ENCODE data around the gene RAB9B. TPM values are rescaled to one million over a fixed set of nuclear protein-coding genes. Genes with fewer than 3 reads are reported as not detected.
"Not testable (repeated sequence)": the region's sequence is repeated elsewhere in the genome, so short reads cannot be mapped to it uniquely, and the experiment has no call there.

The RAB9B gene, protein sequence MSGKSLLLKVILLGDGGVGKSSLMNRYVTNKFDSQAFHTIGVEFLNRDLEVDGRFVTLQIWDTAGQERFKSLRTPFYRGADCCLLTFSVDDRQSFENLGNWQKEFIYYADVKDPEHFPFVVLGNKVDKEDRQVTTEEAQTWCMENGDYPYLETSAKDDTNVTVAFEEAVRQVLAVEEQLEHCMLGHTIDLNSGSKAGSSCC
- total RNA-seq: 1.9 TPM

DNA sequence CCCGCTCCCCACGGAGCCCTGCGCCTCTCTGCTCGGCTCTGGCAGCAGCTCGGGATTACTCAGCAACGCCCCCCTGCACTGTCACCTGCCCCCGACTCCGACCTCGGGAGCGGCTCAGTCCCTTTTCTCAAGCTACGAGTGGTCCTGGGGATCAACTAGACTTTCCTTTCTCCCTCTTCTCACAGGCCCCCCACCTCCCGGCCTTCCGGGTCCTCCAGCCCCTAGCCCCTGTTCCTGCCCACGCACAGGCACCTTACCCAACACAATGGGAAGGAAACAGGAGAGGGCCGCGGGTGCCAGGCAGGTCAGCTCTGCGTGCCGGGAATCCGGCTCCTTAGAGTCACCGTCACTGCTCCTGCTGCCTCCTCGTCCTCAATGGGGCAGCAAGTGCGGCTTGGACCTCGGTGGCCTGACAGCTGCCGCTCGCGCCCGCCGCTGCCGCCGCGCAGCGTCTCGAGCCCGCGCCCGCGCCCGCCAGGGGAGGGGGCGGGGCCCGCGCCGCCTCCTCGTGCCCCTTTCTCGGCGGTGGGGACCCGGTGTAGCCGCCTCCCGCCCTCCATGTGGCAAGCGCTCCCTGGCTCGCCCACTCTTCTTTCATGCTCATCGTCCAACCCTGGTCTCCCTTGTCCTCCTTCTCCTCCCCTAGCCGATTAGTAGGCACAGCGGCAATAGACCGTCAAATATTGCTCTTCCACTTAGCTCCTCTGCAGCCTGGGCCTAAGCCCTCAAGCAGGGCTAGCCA, at the start of gene RAB9B:
Gene RAB9B, minus strand, starts transcription at position 455 of the 742 bp plus-strand sequence. CDS start 6,473 bp downstream, outside the sequence.
- DNase-seq (ENCODE audit: low read depth in 2 of 3, low spot score in 2 of 3): peak in 2 of 3 donors; percentile 68 to 76

DNA sequence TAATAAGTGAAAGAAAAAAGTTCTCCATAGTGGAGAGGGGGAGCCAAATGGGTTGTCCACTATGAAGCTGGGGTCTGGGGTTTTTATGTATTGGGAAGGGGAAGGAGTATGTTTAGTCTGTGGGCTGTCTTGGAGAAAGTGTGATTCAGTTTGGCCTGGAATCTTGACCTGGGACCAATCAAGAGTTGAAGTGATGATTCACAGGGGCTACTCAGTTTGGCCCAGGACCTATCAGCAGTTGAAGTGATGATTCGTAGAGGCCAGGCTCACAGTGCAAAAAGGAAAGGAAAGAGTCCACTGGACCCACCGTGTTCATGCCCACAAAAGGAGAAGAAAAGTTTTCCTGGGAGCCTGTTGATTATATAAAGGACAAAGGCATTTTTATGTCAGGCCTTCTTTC, 47.3 kb upstream of the RAB9B start:
- no peak for DNase-seq (ENCODE audit: low read depth in 2 of 3, low spot score in 2 of 3)

DNA sequence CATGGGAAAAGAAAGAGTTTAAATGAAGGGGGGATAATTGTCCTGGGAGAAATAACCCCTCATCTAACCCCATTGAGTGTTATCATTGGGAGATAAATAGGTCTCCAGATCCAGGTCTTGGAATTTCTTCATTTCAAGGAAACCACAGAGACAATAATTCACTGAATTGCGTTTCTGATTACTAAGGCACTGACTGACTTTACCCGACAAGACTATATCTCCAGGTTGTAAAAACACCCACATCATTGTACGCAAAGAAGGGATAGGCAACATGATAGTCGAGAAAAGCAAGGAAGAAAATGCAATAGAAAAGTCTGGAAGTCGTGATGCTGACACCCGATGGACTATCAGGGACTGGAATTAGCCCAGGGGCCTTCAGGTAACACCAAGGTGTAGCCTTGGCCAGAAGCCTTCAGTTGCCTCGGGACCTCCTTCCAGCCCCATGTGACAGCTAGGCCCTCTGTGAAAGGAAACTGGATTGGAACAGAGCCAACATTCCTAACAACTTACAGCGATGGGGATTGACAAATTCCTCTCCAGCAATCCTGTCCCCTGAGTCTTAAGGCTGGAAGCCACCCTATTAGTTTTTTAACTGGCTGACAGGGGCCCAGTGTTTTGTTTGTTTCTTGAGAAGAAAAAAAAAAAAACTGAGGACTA, 46.5 kb upstream of the RAB9B start:
- DNase-seq (ENCODE audit: low read depth in 2 of 3, low spot score in 2 of 3): no peak

DNA sequence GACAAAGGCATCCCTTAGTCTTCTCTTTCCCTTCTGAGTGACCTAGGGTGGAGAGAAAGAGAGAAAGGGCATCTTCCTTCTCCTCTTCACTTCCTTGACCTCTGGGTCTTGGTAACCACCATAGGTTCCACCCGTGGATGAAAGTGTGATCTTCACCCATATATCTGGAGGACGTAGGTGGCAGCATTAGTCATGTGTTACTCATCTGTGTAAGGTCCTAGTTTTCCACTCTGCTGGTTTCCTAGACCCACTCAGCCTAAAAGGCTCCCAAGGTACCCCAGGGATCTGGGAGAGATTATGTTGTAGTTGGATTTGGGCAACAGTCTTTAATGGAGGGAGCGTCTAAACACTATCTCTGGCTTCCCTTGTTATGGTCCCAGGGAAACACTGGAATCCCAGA, 45.5 kb upstream of the RAB9B start:
- DNase-seq (ENCODE audit: low read depth in 2 of 3, low spot score in 2 of 3): no peak

DNA sequence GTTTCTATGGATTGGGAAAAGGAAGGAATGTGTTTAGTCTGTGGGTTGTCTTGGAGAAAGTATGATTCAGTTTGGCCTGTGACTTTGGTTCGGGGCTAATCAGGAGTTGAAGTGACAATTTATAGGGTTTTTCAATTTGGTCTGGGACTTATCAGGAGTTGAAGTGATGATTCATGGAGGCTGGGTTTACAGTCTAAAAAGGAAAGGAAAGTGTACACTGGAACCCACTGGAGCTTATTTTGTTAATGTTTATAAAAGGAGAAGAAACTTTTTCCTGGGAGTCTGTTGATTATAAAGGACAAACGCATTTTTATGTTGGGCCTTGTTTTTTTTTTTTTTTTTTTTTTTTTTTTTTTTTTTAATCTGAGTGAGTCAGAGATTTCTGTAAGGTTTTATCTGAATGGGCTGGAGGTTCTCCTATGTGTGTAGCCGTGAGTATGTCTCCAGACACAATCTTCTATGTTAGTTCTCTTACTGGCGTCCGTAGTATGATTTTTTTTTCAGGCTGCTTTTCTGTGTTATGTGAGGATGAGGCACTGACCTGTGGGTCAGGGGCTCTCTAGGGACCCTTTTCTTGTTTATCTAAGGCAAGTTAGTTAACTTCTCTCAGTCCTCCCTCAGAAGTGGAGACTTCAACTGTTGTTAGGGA, 33.0 kb upstream of the RAB9B start:
- DNase-seq (ENCODE audit: low read depth in 2 of 3, low spot score in 2 of 3): no peak

DNA sequence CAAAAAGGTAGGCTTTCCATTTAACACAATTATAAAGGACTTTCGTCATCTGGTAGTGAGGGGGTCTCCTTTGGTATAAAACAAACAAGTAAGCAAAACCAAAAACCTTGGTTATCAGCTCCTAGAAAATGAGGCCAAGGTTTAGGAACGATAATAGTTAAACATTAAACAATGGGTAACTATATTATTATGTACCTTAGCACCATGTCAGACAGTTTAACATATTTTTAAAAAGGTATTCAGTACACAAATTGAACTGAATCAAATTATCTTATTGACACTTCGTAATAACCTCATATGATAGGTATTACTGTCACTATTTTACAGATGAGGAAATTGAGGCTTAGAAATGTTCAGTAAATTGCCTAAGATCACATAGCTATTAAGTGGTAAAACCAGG, 32.1 kb upstream of the RAB9B start:
- no peak for DNase-seq (ENCODE audit: low read depth in 2 of 3, low spot score in 2 of 3)

DNA sequence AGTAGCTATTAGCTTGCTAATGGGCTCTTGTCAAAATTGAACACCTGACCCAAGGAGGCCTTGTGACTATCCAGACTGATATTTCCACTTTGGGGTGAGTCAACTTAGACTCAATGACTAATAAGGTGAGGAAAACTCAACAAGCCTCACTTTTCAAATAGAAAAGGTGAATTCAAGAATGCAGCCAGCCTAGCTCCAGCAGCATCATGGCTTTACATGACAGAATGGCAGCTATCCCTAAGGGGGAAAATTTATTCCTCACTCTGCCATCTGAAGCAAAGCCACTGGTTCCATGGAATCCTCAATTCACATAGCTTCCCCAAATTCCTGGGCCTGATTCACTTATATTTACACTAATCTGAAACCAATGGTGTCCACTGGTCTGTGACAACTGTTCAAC, 29.1 kb upstream of the RAB9B start:
- no peak for DNase-seq (ENCODE audit: low read depth in 2 of 3, low spot score in 2 of 3)

DNA sequence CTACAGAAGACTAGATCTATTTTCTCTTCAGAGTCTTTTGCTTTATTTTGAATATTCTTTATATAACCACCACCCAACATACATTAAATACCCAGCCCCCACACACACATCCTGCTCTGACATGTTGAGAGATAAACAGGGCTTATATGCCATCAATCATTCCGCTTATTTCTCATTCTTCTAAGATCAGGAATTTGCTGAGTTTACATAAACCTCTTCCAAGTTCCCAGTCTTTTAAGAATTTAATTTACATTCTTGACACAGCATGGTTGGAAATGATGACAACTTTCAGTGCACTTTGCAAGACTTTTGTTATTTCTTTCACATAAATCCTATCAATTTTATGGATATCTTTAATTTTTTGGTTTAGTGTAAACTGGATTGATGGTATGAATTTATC, 17.5 kb upstream of the RAB9B start:
- DNase-seq (ENCODE audit: low read depth in 2 of 3, low spot score in 2 of 3): no peak

DNA sequence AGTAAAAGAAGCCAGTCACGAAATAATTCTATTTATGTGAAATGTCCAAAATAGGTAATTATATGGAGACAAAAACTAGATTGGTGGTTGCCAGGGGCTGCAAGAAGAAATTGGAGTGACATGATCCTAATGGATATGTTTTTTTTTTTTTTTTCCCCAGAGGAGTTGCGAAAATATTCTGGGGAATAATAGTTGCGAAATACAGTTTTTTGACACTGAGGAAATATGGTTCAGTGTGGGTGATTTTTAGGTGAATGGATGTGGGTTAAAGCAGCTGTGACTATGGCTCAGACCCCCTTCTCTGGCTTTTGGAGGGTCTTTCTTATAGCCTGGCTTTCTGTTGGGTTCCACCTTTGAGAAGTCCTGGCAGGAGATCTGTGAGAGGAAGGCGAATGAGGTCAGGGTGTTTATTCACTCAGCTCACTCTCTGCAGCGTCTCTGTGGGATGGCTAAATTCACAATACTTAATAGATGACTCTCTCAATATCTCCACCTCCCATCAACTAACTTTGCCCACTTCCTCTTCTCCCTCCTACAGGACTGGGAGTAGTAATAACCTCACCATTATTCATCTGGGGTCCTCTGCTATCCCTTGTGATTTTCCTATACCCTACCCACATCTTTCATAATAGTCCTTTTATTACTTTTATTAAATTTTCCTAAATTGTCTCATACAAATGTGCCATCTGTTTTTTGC, 15.3 kb upstream of the RAB9B start:
- DNase-seq (ENCODE audit: low read depth in 2 of 3, low spot score in 2 of 3): no peak

DNA sequence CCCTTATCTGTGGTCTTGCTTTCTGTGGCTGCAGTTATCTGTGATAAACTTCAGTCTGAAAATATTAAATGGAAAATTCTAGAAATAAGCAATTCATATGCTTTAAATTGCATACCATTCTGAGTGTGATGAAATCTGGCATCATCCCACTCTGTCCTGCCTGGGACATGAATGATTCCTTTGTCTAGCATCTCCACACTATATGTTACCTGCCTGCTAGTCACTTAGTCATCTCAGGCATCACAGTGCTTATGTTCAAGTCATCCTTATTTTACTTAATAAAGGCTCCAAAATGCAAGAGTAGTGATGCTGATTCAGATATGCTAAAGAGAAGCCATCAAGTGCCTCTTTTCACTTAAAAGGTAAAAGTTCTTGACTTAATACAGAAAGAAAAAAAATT, 14.3 kb upstream of the RAB9B start:
- DNase-seq (ENCODE audit: low read depth in 2 of 3, low spot score in 2 of 3): no peak

DNA sequence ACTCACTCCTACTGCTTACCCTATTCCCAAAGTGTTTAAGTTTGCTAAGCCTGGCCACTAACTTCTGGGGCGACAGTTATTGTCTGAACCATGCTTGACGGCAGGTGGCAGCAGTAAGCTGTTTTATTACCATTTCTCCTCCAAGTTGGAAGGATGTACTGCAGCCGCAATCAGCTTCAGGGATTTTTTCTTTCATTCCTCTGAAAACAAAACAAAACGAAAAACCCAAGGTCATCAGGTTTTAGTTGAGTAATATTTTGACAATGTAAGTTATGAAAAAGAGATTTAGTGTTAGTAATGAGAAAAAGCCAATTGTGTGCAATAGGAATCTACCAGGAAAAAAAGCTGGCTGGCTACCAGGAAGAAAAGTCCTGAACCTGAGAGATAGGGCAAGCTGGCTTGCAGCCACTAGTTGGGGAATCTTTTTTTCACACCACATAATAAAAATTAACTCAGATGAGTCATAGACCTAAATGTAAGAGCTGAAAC, 13.2 kb upstream of the RAB9B start:
- DNase-seq (ENCODE audit: low read depth in 2 of 3, low spot score in 2 of 3): peak; percentile 13 to 67 (median 44)

DNA sequence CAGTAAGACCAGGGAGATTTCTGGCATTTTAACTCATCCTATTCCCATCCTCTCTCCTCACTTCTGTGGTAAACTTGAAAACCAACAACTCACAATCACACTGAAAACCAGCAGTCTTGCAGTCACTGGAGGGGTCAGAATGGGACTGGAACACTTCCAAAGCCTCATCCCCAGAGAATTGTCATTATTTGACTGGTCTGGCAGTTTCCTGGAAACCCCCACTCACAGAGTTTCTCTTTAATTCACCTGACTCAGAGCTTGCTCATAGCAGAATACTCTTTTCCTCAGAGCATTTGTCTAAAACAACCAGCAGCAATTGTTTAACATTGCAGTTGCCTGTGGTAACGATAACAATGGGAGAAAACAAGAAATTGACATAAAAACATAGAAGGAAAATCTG, 7.3 kb upstream of the RAB9B start:
- no peak for DNase-seq (ENCODE audit: low read depth in 2 of 3, low spot score in 2 of 3)

DNA sequence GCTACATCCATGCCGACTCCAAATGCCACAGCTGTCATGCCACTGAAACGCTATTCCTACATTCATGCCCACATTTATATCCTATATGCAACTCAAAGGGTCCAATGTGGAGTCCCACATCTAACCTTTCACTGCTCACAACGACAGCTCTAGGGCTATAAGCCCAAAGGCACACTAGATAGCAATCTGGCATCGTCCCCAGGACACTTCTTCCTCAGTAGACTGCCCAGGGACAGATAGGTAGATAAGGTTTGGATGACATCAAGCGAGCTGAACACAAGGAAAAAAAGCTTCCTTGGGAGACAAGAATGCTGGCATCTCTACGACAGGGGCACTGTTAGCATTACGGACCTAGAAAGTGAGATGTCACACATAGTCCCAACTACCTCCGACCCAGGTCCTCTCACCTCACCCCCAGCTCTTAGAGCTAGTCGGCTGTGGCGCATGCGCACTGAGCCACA, 685 bp downstream of the RAB9B start:
- DNase-seq (ENCODE audit: low read depth in 2 of 3, low spot score in 2 of 3): peak in 1 of 3 donors; percentile 26

DNA sequence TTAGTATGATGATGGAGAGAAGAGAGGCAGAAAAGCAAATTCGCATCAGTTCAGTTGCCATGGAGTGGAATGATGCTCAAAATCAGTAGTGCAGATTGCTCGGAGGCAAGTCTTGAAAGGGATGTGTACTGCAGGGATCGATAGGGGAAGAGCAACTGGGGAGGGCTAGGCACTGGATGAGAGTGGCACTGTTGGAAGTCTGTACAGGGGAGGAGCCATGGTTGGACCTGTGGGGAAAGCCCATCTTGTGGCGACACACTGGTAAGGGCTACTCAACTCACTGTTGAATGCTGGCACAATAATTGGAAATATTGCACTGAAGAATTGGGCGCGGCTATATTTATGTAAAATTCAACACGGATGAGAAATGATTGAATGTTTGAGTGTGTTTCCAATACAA, 1.2 kb downstream of the RAB9B start:
- DNase-seq (ENCODE audit: low read depth in 2 of 3, low spot score in 2 of 3): no peak

DNA sequence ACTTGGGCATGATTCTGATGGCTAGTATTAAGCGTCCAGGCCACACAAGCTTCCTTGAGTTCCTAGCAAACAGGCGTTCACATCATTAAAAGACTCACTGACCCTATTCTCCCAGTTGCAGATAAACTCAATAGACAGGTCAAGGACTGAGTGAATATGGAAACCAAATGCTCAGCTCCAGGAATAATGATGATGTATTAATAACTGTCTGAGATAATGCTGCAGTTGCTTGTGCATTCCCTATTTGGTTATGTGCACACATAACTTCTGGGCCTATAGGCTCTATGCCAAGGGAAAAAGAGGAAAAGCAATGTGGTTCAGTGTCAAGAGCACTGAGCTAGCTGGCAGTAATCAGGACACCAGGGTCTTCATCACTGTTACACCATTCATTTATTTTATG, 3.5 kb downstream of the RAB9B start:
- DNase-seq (ENCODE audit: low read depth in 2 of 3, low spot score in 2 of 3): no peak

DNA sequence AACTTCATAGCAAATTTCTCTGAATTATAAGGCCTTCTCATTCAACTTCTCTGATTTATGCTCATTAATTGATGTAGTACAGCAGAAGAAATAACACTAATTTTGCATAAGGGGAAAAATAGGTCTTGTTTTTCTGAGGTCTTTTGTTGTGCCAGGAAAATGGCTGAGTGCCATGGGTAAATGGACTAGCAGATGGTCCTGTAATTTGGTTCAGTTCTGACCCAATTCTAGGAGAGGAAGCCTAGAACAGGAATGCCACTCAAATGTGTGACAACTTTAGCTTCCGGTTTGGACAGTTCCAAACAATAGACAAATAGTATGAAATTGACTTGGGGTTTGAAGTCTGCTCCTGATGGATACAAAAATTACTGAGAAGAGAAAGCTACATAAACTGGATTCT, 6.2 kb downstream of the RAB9B start:
- DNase-seq (ENCODE audit: low read depth in 2 of 3, low spot score in 2 of 3): no peak

DNA sequence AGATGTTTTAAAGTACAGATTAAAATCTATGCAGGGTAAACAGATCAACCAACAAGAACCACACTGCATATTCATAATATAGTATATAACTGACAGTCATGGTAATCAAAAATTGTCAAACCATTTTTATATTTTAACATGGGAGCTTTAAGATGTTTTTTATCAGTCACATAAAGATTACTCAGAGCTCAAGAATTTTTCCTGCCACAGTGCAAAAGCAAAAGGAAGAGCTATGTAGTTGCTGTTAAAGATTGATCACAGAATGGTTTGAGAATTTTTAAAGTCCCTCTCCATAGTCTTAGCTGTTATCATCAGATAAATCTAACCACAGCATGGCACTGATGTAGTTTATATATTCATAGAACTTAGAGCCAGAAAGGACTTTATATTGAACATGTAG, 8.5 kb downstream of the RAB9B start:
- no peak for DNase-seq (ENCODE audit: low read depth in 2 of 3, low spot score in 2 of 3)

DNA sequence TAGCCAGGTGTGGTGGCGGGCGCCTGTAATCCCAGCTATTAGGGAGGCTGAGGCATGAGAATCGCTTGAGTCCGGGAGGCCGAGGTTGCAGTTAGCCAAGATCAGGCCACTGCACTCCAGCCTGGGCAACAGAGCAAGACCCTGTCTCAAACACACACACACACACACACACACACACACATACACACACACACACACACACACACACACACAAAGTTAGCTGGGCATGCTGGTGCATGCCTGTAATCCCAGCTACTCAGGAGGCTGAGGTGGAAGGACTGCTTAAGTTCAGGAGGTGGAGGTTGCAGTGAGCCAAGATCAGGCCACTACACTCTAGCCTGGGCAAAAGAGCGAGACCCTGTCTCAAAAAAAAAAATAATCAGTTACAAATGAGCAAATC, 11.3 kb downstream of the RAB9B start:
- DNase-seq (ENCODE audit: low read depth in 2 of 3, low spot score in 2 of 3): not testable (repeated sequence)

DNA sequence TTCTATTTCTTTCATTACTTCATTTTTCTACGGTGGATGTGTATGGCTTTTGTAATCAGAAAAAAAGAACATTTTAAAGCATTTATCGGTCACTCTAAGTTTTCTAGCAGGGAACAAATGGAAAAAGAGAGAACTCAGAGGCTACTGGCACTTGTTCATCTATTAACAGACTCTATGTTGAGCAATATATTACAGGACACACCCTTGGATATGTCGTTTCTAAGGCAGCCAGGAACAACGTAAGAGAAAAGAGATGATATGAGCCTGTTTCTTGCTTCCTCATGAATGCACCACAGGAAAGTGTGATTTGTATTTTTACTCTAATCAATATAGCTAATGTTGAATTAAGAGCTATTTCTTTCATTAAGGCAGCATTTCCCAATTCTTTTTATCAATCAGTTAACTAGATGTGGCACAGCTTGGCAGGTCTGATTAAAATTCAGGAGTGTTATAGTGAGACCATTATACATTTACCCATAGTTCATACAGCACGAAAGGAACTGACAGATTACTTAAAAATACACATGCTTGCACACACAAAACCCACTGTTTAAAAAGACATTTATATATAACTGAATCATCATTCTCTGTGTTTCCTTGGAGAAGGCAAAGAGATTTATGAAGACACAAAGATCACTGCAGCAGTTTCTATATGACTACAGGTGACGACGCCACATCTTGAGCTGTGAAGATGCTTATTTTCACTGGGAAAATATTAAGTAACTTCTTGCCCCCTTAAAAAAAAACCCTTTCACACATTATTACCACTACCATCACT, 13.0 kb downstream of the RAB9B start:
- no peak for DNase-seq (ENCODE audit: low read depth in 2 of 3, low spot score in 2 of 3)

DNA sequence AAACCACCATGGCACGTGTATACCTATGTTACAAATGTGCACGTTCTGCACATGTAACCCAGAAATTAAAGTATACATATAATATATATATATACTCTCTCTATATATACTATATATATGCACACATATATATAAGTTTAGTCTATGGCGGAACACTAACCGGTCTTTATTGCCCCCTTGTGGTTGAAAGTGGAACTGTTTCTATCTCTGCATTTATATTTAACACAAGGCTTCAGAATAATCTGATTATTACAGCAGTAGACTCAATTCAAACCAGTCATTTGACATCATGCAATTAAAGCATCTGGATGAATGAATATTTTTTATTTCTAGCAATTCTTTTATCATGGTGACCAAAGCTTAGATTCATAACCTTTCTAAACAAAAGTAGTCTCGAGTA, 14.6 kb downstream of the RAB9B start:
- peak; percentile 26 to 68 (median 37) for DNase-seq (ENCODE audit: low read depth in 2 of 3, low spot score in 2 of 3)
